ENCODE measurements around the gene NPRL2. TPM values are rescaled to one million over a fixed set of nuclear protein-coding genes. Genes with fewer than 3 reads are reported as not detected.

Gene NPRL2
- total and polyA plus RNA-seq, 9 of the 15 experiments (the other 6 are each of a cell fraction or from before 2014, with no cell fraction given), result 17.4 to 40.4 (median 24.4) TPM

DNA sequence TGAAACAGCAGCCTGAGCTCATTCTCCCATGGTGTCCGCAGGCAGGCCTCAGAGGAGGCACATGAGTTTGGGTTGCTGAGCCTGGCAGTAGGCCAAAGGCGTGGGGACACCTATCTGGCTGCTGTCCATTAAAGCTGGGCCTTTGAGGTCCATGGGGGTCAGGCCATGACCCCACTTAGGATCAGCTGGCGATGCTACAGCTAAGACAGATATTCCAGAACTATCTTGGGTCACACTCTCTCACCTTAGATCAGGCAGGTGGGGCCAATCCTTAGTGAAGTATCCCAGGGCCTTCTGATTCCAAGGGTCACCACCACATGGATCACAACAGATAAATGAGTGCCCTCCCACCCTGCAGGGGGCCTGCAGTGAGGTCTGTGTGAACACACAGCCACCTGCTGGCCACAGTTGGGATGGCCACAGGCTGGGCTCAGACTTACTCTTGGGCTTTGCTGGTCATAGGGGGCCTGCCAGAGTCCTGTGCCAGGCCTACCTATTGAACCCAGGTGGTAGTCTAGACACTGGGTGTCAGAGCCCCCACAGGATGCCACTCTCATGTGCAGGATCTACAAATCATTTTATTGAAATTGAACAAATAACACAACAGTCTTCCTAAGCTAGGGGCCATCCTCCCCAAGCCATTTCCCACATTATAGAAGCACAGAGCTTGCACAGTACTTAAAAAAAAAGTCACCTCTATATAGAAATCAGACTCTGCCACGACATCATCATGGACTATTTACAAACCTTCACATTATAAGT is 26.0 kb downstream of the NPRL2 start (continued):
- TF ChIP-seq, protein P1, sequence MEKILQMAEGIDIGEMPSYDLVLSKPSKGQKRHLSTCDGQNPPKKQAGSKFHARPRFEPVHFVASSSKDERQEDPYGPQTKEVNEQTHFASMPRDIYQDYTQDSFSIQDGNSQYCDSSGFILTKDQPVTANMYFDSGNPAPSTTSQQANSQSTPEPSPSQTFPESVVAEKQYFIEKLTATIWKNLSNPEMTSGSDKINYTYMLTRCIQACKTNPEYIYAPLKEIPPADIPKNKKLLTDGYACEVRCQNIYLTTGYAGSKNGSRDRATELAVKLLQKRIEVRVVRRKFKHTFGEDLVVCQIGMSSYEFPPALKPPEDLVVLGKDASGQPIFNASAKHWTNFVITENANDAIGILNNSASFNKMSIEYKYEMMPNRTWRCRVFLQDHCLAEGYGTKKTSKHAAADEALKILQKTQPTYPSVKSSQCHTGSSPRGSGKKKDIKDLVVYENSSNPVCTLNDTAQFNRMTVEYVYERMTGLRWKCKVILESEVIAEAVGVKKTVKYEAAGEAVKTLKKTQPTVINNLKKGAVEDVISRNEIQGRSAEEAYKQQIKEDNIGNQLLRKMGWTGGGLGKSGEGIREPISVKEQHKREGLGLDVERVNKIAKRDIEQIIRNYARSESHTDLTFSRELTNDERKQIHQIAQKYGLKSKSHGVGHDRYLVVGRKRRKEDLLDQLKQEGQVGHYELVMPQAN (IDR thresholded peaks at IDR 0.05; ENCODE audit: borderline replicate concordance), result no peak
- TF ChIP-seq SP1 (CRISPR knock-in tag; IDR thresholded peaks at IDR 0.05) (no peak), PRMT5 (CRISPR knock-in tag; IDR thresholded peaks at IDR 0.05) (no peak), SETDB1 (IDR thresholded peaks at IDR 0.05; ENCODE audit: low read length) (no peak), NFYB (IDR thresholded peaks at IDR 0.05; ENCODE audit: extremely low read depth, insufficient read length) (no peak), ESRRA (IDR thresholded peaks at IDR 0.05; ENCODE audit: borderline replicate concordance, low read depth) (peak; percentile 24; the same call in 1 of the 2 replicates), XRCC5 (IDR thresholded peaks at IDR 0.05; ENCODE audit: low read depth, low read length) (peak; percentile 58; the same call in 1 of the 2 replicates), KLF16 (IDR thresholded peaks at IDR 0.05) (0 out of 2 replicates have a peak, but pooled peaks have one; percentile 16), PREB (CRISPR knock-in tag; IDR thresholded peaks at IDR 0.05) (no peak), POU5F1 (IDR thresholded peaks at IDR 0.05; ENCODE audit: borderline replicate concordance, low read depth, low read length, partially characterized antibody) (no peak), ZNF263 (CRISPR knock-in tag; IDR thresholded peaks at IDR 0.05; ENCODE audit: borderline replicate concordance) (no peak), RNF2 (IDR thresholded peaks at IDR 0.05) (no peak), MNT (conservative IDR thresholded peaks at IDR 0.05) (peak in 1 of 2 experiments; percentile 63; a peak in 3 of 4 replicates), KDM5B (IDR thresholded peaks at IDR 0.05; ENCODE audit: insufficient replicate concordance, low read depth, low read length) (no peak), CBFA2T2 (conservative IDR thresholded peaks at IDR 0.05) (0 out of 2 replicates have a peak, but pooled peaks have one; percentile 9), MCM3 (IDR thresholded peaks at IDR 0.05) (no peak), HDAC6 (IDR thresholded peaks at IDR 0.05; ENCODE audit: low read depth, low read length) (no peak)
- TF ChIP-seq, protein P2, sequence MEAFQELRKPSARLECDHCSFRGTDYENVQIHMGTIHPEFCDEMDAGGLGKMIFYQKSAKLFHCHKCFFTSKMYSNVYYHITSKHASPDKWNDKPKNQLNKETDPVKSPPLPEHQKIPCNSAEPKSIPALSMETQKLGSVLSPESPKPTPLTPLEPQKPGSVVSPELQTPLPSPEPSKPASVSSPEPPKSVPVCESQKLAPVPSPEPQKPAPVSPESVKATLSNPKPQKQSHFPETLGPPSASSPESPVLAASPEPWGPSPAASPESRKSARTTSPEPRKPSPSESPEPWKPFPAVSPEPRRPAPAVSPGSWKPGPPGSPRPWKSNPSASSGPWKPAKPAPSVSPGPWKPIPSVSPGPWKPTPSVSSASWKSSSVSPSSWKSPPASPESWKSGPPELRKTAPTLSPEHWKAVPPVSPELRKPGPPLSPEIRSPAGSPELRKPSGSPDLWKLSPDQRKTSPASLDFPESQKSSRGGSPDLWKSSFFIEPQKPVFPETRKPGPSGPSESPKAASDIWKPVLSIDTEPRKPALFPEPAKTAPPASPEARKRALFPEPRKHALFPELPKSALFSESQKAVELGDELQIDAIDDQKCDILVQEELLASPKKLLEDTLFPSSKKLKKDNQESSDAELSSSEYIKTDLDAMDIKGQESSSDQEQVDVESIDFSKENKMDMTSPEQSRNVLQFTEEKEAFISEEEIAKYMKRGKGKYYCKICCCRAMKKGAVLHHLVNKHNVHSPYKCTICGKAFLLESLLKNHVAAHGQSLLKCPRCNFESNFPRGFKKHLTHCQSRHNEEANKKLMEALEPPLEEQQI (IDR thresholded peaks at IDR 0.05), result no peak
- TF ChIP-seq, protein P3, sequence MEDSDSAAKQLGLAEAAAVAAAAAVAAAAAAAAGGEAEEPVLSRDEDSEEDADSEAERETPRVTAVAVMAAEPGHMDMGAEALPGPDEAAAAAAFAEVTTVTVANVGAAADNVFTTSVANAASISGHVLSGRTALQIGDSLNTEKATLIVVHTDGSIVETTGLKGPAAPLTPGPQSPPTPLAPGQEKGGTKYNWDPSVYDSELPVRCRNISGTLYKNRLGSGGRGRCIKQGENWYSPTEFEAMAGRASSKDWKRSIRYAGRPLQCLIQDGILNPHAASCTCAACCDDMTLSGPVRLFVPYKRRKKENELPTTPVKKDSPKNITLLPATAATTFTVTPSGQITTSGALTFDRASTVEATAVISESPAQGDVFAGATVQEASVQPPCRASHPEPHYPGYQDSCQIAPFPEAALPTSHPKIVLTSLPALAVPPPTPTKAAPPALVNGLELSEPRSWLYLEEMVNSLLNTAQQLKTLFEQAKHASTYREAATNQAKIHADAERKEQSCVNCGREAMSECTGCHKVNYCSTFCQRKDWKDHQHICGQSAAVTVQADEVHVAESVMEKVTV (CRISPR knock-in tag; IDR thresholded peaks at IDR 0.05), result peak; percentile 40; the same call in 1 of the 2 replicates

All from K562 (cell line).